ENCODE results near the gene DHX15.

Gene DHX15

DNA sequence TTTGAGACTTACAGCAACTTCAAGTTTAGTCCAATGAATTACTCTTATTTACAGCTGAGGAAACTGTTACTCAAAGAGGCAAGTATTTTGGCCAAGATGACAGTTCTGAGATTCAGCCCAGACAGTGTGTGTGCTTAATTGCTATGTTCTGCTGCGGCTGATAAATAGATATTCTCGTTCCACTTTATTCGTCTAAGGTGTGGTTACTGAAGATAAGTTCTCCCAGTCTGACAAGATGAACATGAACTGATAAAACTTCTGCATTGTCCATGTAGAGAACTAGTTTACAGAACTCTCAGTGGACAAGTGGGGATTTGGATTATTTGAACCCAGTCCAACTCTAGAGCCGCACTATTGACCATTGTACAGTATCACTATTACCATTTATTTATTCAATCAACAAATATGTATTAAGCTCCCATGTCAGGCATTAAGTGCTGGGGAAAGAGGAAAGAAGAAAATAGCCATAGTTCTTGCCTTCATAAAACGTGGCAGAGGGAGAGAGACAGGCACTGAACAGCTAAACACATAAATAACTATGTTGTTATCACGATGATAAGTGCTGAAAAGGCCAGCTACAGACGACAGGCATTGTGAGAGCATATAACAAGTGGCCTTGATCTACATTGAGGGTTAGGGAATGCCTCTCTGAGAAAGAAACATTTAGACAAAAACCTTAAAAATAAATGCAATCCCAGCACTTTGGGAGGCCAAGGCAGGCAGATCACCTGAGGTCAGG lies 4.0 kb upstream of the DHX15 start:
- Histone ChIP-seq H3K4me2 (ENCODE audit: low read length) (no peak overlapping the region), H3K4me3 (ENCODE audit: low read depth, low read length) (no peak overlapping the region), H3K9ac (no peak overlapping the region), H3K9me3 (ENCODE audit: control insufficient read depth, low read length) (peaks cover 2% of the 10 kb centered on the region), H3K36me3 (ENCODE audit: control insufficient read depth, insufficient read depth, low read length) (no peaks in the 10 kb centered on the region), H3K27me3 (ENCODE audit: control insufficient read depth, insufficient read depth, low read length) (no peaks in the 10 kb centered on the region), H3K4me1 (no peaks in the 10 kb centered on the region), H3K27ac (no peak overlapping the region), H2AFZ (no peak overlapping the region), H3K79me2 (peaks cover 2% of the 10 kb centered on the region)
- no peak for TF ChIP-seq CTCF (IDR thresholded peaks at IDR 0.05)

- H3K4me2 ChIP-seq (ENCODE audit: low read length), result peak overlapping the region; percentile 76
- H3K27me3 ChIP-seq (ENCODE audit: control insufficient read depth, insufficient read depth, low read length), result no peaks in the 10 kb centered on the region
- H3K27ac ChIP-seq, result peak overlapping the region; percentile 91
- H3K9me3 ChIP-seq (ENCODE audit: control insufficient read depth, low read length), result no peaks in the 10 kb centered on the region
- peaks cover 39% of the 10 kb centered on the region for H3K79me2 ChIP-seq
- peak overlapping the region; percentile 97 for H3K4me3 ChIP-seq (ENCODE audit: low read depth, low read length)
- TF ChIP-seq CTCF (IDR thresholded peaks at IDR 0.05), result no peak
- peak overlapping the region; percentile 67 for H3K9ac ChIP-seq
- peak overlapping the region; percentile 93 for H2AFZ ChIP-seq
- H3K4me1 ChIP-seq, result no peaks in the 10 kb centered on the region
- no peaks in the 10 kb centered on the region for H3K36me3 ChIP-seq (ENCODE audit: control insufficient read depth, insufficient read depth, low read length)
These were observed 723 bp downstream of the DHX15 start for GRCh38 chr4:24583451-24584210.

DNA sequence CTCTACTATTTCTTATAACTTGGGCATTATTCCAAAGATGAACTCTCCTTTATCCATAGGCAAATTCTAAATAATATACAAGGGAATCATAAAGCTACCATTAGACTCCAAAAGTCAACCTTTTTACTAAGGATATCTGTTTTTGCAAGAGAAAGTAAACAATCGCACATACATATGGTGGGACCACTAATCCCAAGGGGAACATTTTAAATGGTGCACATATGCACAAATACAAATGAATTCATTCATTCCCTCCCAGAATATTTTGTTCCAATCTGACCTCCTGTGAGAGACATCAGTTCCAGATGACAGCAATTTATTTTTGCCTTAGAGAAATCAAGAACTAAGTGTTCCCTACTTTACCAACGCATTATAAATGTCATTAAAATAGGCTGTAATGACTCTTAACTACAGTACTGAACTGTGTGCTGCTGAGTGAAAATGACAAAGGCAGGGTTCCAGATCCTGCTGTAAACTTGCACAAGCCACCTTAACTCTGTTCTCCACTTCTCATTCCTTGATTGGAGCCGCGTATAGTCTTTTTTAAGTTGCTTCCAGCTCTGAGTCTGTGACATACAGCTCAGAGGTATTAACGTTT lies 2.0 kb downstream of the DHX15 start:
- no peak overlapping the region for H3K9ac ChIP-seq
- no peak for TF ChIP-seq CTCF (IDR thresholded peaks at IDR 0.05)
- no peak overlapping the region for H3K27ac ChIP-seq
- H3K79me2 ChIP-seq, result peaks cover 42% of the 10 kb centered on the region
- no peaks in the 10 kb centered on the region for H3K36me3 ChIP-seq (ENCODE audit: control insufficient read depth, insufficient read depth, low read length)
- peak overlapping the region; percentile 76 for H3K4me2 ChIP-seq (ENCODE audit: low read length)
- H2AFZ ChIP-seq, result no peak overlapping the region
- H3K9me3 ChIP-seq (ENCODE audit: control insufficient read depth, low read length), result no peaks in the 10 kb centered on the region
- H3K4me1 ChIP-seq, result no peaks in the 10 kb centered on the region
- H3K4me3 ChIP-seq (ENCODE audit: low read depth, low read length), result peak overlapping the region; percentile 7
- no peaks in the 10 kb centered on the region for H3K27me3 ChIP-seq (ENCODE audit: control insufficient read depth, insufficient read depth, low read length)

- no peaks in the 10 kb centered on the region for H3K9me3 ChIP-seq (ENCODE audit: control insufficient read depth, low read length)
- H3K27me3 ChIP-seq (ENCODE audit: control insufficient read depth, insufficient read depth, low read length), result no peaks in the 10 kb centered on the region
- no peak overlapping the region for H3K4me2 ChIP-seq (ENCODE audit: low read length)
- no peak overlapping the region for H3K27ac ChIP-seq
- no peaks in the 10 kb centered on the region for H3K36me3 ChIP-seq (ENCODE audit: control insufficient read depth, insufficient read depth, low read length)
- H3K79me2 ChIP-seq, result peaks cover 45% of the 10 kb centered on the region
- H3K4me3 ChIP-seq (ENCODE audit: low read depth, low read length), result no peak overlapping the region
- TF ChIP-seq CTCF (IDR thresholded peaks at IDR 0.05), result no peak
- H2AFZ ChIP-seq, result no peak overlapping the region
- H3K9ac ChIP-seq, result no peak overlapping the region
- no peaks in the 10 kb centered on the region for H3K4me1 ChIP-seq
These were observed 6.0 kb downstream of the DHX15 start for GRCh38 chr4:24578364-24578763.
